GM23248 (cell line): ENCODE data around the gene TSHZ2. TPM values are rescaled to one million over a fixed set of nuclear protein-coding genes. Genes with fewer than 3 reads are reported as not detected.
A peak's percentile ranks its signal among the peaks of the same experiment; 100 is the strongest.

Experiments
- DNase-seq: peaks from one replicate; pipeline ENCODE4 v3.0.0-alpha.2; 2015
- H2AFZ ChIP-seq: fragments of 200-600 bp; sonication (generic); 2 replicates; pipeline ENCODE4 v1.6.1; 2016; ENCODE audit warnings: antibody characterized with exemption
- H3F3A ChIP-seq: fragments of 200-600 bp; sonication (generic); 2 replicates; pipeline ENCODE4 v1.6.1; 2016; ENCODE audit warnings: mild to moderate bottlenecking, antibody characterized with exemption, mixed run types; ENCODE audit not compliant: insufficient read depth
- H3K27ac ChIP-seq: fragments of 200-600 bp; sonication (generic); 2 replicates; pipeline ENCODE4 v1.5.1; 2016; ENCODE audit warnings: mild to moderate bottlenecking
- H3K27me3 ChIP-seq: fragments of 200-600 bp; sonication (generic); replicated peaks from 2 replicates; pipeline ENCODE4 v1.6.1; 2016; ENCODE audit warnings: mild to moderate bottlenecking; ENCODE audit not compliant: insufficient read depth
- H3K36me3 ChIP-seq: fragments of 200-600 bp; sonication (generic); 2 replicates; pipeline ENCODE4 v1.6.1; 2016; ENCODE audit warnings: low read depth, mild to moderate bottlenecking
- H3K4me1 ChIP-seq: fragments of 200-600 bp; sonication (generic); 2 replicates; pipeline ENCODE4 v1.6.1; 2016; ENCODE audit warnings: mild to moderate bottlenecking; ENCODE audit not compliant: insufficient read depth
- H3K4me2 ChIP-seq: fragments of 200-600 bp; sonication (generic); one replicate; pipeline ENCODE4 v1.6.1; 2016; ENCODE audit warnings: mild to moderate bottlenecking; ENCODE audit not compliant: unreplicated experiment
- H3K4me3 ChIP-seq: fragments of 200-600 bp; sonication (generic); 2 replicates; pipeline ENCODE4 v1.5.1; 2016; ENCODE audit warnings: mild to moderate bottlenecking
- H3K79me2 ChIP-seq: fragments of 200-600 bp; sonication (generic); 2 replicates; pipeline ENCODE4 v1.6.1; 2016; ENCODE audit warnings: mild to moderate bottlenecking; ENCODE audit not compliant: insufficient read depth
- H3K9ac ChIP-seq: fragments of 200-600 bp; sonication (generic); 2 replicates; pipeline ENCODE4 v1.6.1; 2016; ENCODE audit warnings: mild to moderate bottlenecking
- H3K9me2 ChIP-seq: fragments of 200-600 bp; sonication (generic); 2 replicates; pipeline ENCODE4 v1.6.1; 2016; ENCODE audit warnings: mixed run types, mild to moderate bottlenecking, moderate library complexity; ENCODE audit not compliant: insufficient read depth
- H3K9me3 ChIP-seq: fragments of 200-600 bp; sonication (generic); one replicate; pipeline ENCODE4 v1.6.1; 2017; ENCODE audit warnings: low read depth
- H4K20me1 ChIP-seq: fragments of 200-600 bp; sonication (generic); 2 replicates; pipeline ENCODE4 v1.6.0; 2016; ENCODE audit not compliant: insufficient read depth
- EZH2 ChIP-seq: fragments of 200-600 bp; sonication (generic); IDR thresholded peaks from 2 replicates; pipeline ENCODE4 v1.6.1; 2018; ENCODE audit warnings: antibody characterized with exemption, mild to moderate bottlenecking; ENCODE audit not compliant: insufficient read depth, poor library complexity, severe bottlenecking
- EZH2phosphoT487 ChIP-seq: fragments of 200-600 bp; sonication (generic); IDR thresholded peaks from 2 replicates; pipeline ENCODE4 v1.6.1; 2018; ENCODE audit warnings: antibody characterized with exemption, moderate library complexity, mild to moderate bottlenecking, low read depth; ENCODE audit not compliant: insufficient read depth
- WGBS, 2 experiments: methylation state at CpG; one replicate each; pipeline ENCODE4 v1.1.6; 2015 to 2017; ENCODE audit warnings: low lambda C conversion rate in 2 of 2, low coverage in 1 of 2; ENCODE audit errors: missing lambda C conversion rate in 2 of 2; 5-methylcytosine and 5-hydroxymethylcytosine counted together
- in situ Hi-C: fragments of 300-500 bp; cut with MboI; formaldehyde crosslinking; loops from 2 replicates; pipeline ENCODE4 v1.15.0; 2020
- polyA plus RNA-seq: library from polyadenylated mRNA; unstranded; fragments of >200 nt; fragmentation: Nextera tagmentation; extraction: Ambion mirVana; gene quantifications from 2 replicates; pipeline ENCODE4 v1.2.1, GENCODE V29; 2016
- total RNA-seq: library from RNA; depleted of rRNA; stranded (reverse); fragments of >200 nt; shearing (Covaris generic); gene quantifications from 2 replicates; pipeline ENCODE4 v1.2.3, GENCODE V29; 2014

The TSHZ2 gene
- total and polyA plus RNA-seq, 2 experiments from 2014 or later, result 4.5 to 13.4 TPM

- H3K4me1 ChIP-seq, result peaks cover 5% of the 10 kb centered on the region
- no peaks in the 10 kb centered on the region for H4K20me1 ChIP-seq
- TF ChIP-seq EZH2phosphoT487, result no peak
- no peak for TF ChIP-seq EZH2
- no peak overlapping the region for H3K4me3 ChIP-seq
- H3K4me2 ChIP-seq, result no peak overlapping the region
- in situ Hi-C loops, result no loop called here
- H3F3A ChIP-seq, result no peaks in the 10 kb centered on the region
- H3K9me3 ChIP-seq, result no peaks in the 10 kb centered on the region
- H3K27ac ChIP-seq, result no peak overlapping the region
- no peak for DNase-seq
- H3K27me3 ChIP-seq, result no peaks in the 10 kb centered on the region
- H3K79me2 ChIP-seq, result no peaks in the 10 kb centered on the region
- no peaks in the 10 kb centered on the region for H3K9me2 ChIP-seq
- H3K9ac ChIP-seq, result no peak overlapping the region
- H2AFZ ChIP-seq, result no peak overlapping the region
- 96 to 97% methylated on average over 2 of the region's 2 CpGs for WGBS, 2 experiments
- no peaks in the 10 kb centered on the region for H3K36me3 ChIP-seq
Observed at GRCh38 chr20:53047203-53047602, 75.0 kb downstream of the TSHZ2 start.

DNA sequence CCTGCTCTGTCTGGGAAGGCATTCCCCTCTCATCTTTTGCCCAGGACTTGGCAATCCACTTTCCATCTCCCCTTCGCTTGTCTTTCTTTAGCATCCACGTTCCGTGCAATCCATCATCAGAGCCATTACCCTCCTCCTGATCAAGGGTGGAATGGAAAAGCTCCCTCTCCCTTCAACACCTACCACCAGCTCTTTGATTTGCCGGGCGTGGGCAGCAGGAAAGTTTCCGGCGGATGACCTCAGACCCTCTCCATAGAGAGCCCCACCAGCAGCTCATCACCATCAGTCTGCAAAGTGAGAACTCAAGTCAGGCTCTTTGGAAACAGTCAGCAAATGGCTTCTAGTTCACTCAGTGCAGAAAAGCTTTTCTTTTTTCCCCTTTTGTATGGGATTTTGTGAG, 76.2 kb downstream of the TSHZ2 start:
- H2AFZ ChIP-seq, result no peak overlapping the region
- H3K36me3 ChIP-seq, result no peaks in the 10 kb centered on the region
- no peak for DNase-seq
- H3K4me2 ChIP-seq, result no peak overlapping the region
- no peaks in the 10 kb centered on the region for H3K27me3 ChIP-seq
- H3K9ac ChIP-seq, result no peak overlapping the region
- H3K4me1 ChIP-seq, result no peaks in the 10 kb centered on the region
- H3K9me2 ChIP-seq, result no peaks in the 10 kb centered on the region
- no peaks in the 10 kb centered on the region for H3K9me3 ChIP-seq
- no peaks in the 10 kb centered on the region for H3K79me2 ChIP-seq
- H3K27ac ChIP-seq, result no peak overlapping the region
- WGBS, 2 experiments, result 78 to 81% methylated on average over 7 of the region's 7 CpGs
- H3K4me3 ChIP-seq, result no peak overlapping the region
- no peaks in the 10 kb centered on the region for H4K20me1 ChIP-seq
- TF ChIP-seq EZH2phosphoT487 (no peak), EZH2 (no peak)
- in situ Hi-C loops, result no loop called here
- no peaks in the 10 kb centered on the region for H3F3A ChIP-seq

GRCh38 chr20:53050338-53050737, 78.2 kb downstream of the TSHZ2 start:
- H4K20me1 ChIP-seq, result no peaks in the 10 kb centered on the region
- no peaks in the 10 kb centered on the region for H3K27me3 ChIP-seq
- no peaks in the 10 kb centered on the region for H3K9me2 ChIP-seq
- 13 to 15% methylated on average over 6 of the region's 6 CpGs for WGBS, 2 experiments
- no peak for TF ChIP-seq EZH2
- in situ Hi-C loops, result no loop called here
- H3F3A ChIP-seq, result no peaks in the 10 kb centered on the region
- no peaks in the 10 kb centered on the region for H3K36me3 ChIP-seq
- no peak overlapping the region for H3K9ac ChIP-seq
- no peak overlapping the region for H3K4me2 ChIP-seq
- H3K79me2 ChIP-seq, result no peaks in the 10 kb centered on the region
- H3K4me1 ChIP-seq, result no peaks in the 10 kb centered on the region
- H2AFZ ChIP-seq, result no peak overlapping the region
- no peak overlapping the region for H3K27ac ChIP-seq
- H3K4me3 ChIP-seq, result no peak overlapping the region
- peak; percentile 42 for DNase-seq
- H3K9me3 ChIP-seq, result no peaks in the 10 kb centered on the region

DNA sequence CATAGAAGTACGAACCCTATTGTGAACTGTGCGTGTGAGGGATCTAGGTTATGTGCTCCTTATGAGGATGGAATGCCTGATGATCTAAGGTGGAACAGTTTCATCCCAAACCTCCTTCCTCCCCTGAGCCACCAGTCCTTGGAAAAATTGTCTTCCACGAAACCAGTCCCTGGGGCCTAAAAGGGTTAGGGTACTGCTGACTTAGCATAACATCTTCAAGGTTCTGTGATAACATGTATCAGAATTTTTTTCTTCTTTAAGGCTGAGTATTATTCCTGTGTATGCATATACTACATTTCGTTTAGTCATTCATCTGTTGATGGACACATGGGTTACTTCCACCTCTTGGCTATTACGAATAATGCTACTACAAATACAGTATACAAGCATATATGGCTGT, 80.2 kb downstream of the TSHZ2 start:
- no peaks in the 10 kb centered on the region for H3K27me3 ChIP-seq
- TF ChIP-seq EZH2, result no peak
- TF ChIP-seq EZH2phosphoT487, result no peak
- no peaks in the 10 kb centered on the region for H3K36me3 ChIP-seq
- no peak overlapping the region for H2AFZ ChIP-seq
- no peak overlapping the region for H3K4me2 ChIP-seq
- H4K20me1 ChIP-seq, result no peaks in the 10 kb centered on the region
- no peaks in the 10 kb centered on the region for H3K9me2 ChIP-seq
- no peak overlapping the region for H3K9ac ChIP-seq
- H3F3A ChIP-seq, result no peaks in the 10 kb centered on the region
- no peaks in the 10 kb centered on the region for H3K4me1 ChIP-seq
- no peaks in the 10 kb centered on the region for H3K79me2 ChIP-seq
- no peak for DNase-seq
- in situ Hi-C loops, result no loop called here
- no peaks in the 10 kb centered on the region for H3K9me3 ChIP-seq
- no peak overlapping the region for H3K4me3 ChIP-seq
- 83 to 85% methylated on average over 5 of the region's 5 CpGs for WGBS, 2 experiments
- H3K27ac ChIP-seq, result no peak overlapping the region

DNA sequence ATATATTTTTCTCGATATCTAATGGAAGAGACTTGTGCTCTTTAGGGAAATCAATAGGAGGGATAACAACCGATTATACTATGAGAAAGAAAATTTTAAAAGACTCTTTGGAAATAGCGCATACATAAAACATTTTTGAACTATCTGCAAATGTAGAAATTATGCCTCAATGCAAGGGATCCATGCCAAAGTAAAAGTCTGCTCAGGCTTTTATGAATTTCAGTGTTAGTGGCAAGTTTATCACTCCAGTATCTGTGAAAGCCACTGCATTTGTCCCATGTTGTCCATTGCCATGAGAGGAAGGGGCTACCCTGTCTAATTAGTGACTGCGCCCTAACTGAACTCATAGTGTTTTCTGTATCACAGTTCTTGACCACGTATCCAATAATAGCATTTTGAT, 81.4 kb downstream of the TSHZ2 start:
- no peaks in the 10 kb centered on the region for H3K36me3 ChIP-seq
- H3F3A ChIP-seq, result no peaks in the 10 kb centered on the region
- TF ChIP-seq EZH2, result no peak
- no peak for TF ChIP-seq EZH2phosphoT487
- H3K79me2 ChIP-seq, result no peaks in the 10 kb centered on the region
- H3K9me3 ChIP-seq, result no peaks in the 10 kb centered on the region
- no peak overlapping the region for H3K4me3 ChIP-seq
- no peaks in the 10 kb centered on the region for H4K20me1 ChIP-seq
- no peak overlapping the region for H3K9ac ChIP-seq
- DNase-seq, result no peak
- H2AFZ ChIP-seq, result no peak overlapping the region
- no peaks in the 10 kb centered on the region for H3K9me2 ChIP-seq
- H3K27me3 ChIP-seq, result no peaks in the 10 kb centered on the region
- H3K27ac ChIP-seq, result no peak overlapping the region
- no peak overlapping the region for H3K4me2 ChIP-seq
- no peaks in the 10 kb centered on the region for H3K4me1 ChIP-seq
- in situ Hi-C loops, result no loop called here
- 87 to 88% methylated on average over 5 of the region's 5 CpGs for WGBS, 2 experiments
